Right cardiac atrium (tissue), 5 donors: Measurements from ENCODE around the gene STAT2. TPM values are rescaled to one million over a fixed set of nuclear protein-coding genes. Genes with fewer than 3 reads are reported as not detected.
"Not testable (repeated sequence)": the region's sequence is repeated elsewhere in the genome, so short reads cannot be mapped to it uniquely, and the experiment has no call there.

Source experiments
- ATAC-seq, 2 donors: fragments of 200-7000 bp; cut with Tn5 transposase; one replicate each; pipeline versions ENCODE4 v1.8.0 to v1.9.1; 2020; ENCODE audit warnings: moderate library complexity in 2 of 2, mild to moderate bottlenecking in 1 of 2
- DNase-seq, 3 donors: peaks; one replicate each; pipeline ENCODE4 v3.0.0-alpha.2; 2020
- H3K27ac ChIP-seq: one replicate; pipeline ENCODE4 v1.5.1; 2013; ENCODE audit warnings: mild to moderate bottlenecking, low read length, control low read depth, moderate library complexity
- H3K27me3 ChIP-seq: one replicate; pipeline ENCODE4 v1.6.1; 2013; ENCODE audit not compliant: control insufficient read depth, insufficient read depth
- H3K4me1 ChIP-seq: one replicate; pipeline ENCODE4 v1.6.1; 2013; ENCODE audit warnings: low read length; ENCODE audit not compliant: control insufficient read depth, insufficient read depth
- H3K4me3 ChIP-seq: one replicate; pipeline ENCODE4 v1.5.1; 2013; ENCODE audit warnings: low read length, control low read depth
- H3K9me3 ChIP-seq: one replicate; pipeline ENCODE4 v1.6.1; 2013; ENCODE audit warnings: low read length; ENCODE audit not compliant: control insufficient read depth
- WGBS: extraction: QIAGEN DNeasy Blood & Tissue Kit; methylation state at CpG from one replicate; pipeline ENCODE4 v1.1.7; 2013; 5-methylcytosine and 5-hydroxymethylcytosine counted together
- intact Hi-C, 4 donors: fragments of 100-400 bp; cut with DNase I; formaldehyde crosslinking; loops; one replicate each; pipeline versions ENCODE4 v1.11.0 to v1.14.0; 2022 to 2023
- long read RNA-seq, 4 donors: library from polyadenylated mRNA; unstranded; transcript quantifications; one replicate each; pipeline ENCODE4 v2.0.0, GENCODE V29; 2020 to 2021
- polyA plus RNA-seq: library from polyadenylated mRNA; stranded (reverse); fragments of 200-250 nt; gene quantifications from one replicate; pipeline ENCODE4 v1.2.3, GENCODE V29; 2013
- total RNA-seq, 4 donors: library from RNA; stranded (reverse); fragmentation: NEBNext Ultra II Directional; extraction: Animal tissue kit (Norgen Biotek cat#: 25700); gene quantifications; one replicate each; pipeline ENCODE4 v1.2.1, GENCODE V29; 2021
- donor health status: healthy with polysubstance abuse.
- donor health status: DM: no; HTN: yes; CAD: no.
- donor health status: DM: no; HTN: no; CAD: no.
- donor health status: DM: no; HTN: yes; CAD: no; lungs with severe emphysema.
- donor health status: DM: yes; HTN: yes; CAD: no.

STAT2 gene
- total RNA-seq (10 to 100 TPM; 44.6 to 67.6 (median 53.5) TPM), polyA plus RNA-seq (29.9 TPM)
- long read RNA-seq, donor 1, partial matches to known transcripts: 15 of 18 reads
- long read RNA-seq, donor 1, other reads (novel, unspliced or antisense): 3 of 18 reads
- long read RNA-seq, donor 2, partial matches to known transcripts: 0 of 5 reads
- long read RNA-seq, donor 2, other reads (novel, unspliced or antisense): 5 of 5 reads
- long read RNA-seq, donor 3, partial matches to known transcripts: 10 of 22 reads
- long read RNA-seq, donor 3, other reads (novel, unspliced or antisense): 11 of 22 reads
- long read RNA-seq, donor 4, partial matches to known transcripts: 6 of 10 reads
- long read RNA-seq, donor 4, other reads (novel, unspliced or antisense): 4 of 10 reads

DNA sequence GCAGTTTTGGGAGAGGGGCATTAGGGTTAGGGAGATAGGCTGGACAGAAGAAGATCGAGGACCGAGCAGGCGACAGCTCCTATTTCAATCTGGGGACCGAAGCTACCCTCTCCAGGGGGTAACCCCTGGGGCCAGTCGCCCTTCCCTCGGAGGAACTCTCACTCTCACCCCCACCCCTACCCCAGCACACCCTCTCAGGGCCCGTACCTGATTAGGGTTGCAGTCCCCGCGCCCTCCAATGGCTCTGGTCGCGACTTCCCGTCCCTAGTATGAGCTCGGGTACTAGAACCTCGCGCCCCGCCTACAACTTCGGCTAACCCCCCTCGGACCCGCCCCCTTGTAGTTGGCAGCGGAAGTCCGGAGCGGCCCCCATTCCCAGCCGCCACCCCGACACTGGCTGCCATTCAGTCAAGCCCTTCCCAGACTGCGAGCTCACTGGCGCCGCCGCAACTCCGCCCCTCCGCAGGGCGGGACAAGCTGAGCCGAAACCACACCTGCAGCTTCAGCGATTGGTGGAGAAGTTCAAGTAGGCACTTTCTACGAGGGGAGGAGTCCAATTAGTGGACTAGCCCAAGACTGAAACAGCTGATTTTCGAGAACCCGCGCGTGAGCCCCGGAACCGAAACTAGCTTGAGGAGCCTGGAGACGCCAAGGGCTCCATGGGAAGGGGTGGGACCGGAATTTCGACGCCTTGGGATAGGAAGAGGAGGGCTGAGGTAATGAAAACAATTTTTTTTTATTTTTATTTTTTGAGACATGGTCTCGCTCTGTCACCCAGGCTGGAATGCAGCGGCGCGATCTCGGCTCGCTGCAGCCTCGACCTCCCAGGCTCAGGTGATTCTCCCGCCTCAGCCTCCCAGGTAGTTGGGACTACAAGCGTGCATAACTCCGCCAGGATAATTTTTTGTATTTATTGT, at the start of gene STAT2:
Gene STAT2 (minus strand): TSS at position 257 of the 917 bp plus-strand sequence. CDS start 3,536 bp downstream, outside the sequence.
- WGBS: under 1% methylated on average over 54 of the region's 54 CpGs
- DNase-seq: peak; percentile 100
- intact Hi-C loops: loop anchor here in 2 of 4 donors (10.0 kb wide), 2 partner anchors 85 to 95 kb away; partner anchors contain the start of genes MIP (in 1 of the 2) and TIMELESS (in 1 of the 2)

DNA sequence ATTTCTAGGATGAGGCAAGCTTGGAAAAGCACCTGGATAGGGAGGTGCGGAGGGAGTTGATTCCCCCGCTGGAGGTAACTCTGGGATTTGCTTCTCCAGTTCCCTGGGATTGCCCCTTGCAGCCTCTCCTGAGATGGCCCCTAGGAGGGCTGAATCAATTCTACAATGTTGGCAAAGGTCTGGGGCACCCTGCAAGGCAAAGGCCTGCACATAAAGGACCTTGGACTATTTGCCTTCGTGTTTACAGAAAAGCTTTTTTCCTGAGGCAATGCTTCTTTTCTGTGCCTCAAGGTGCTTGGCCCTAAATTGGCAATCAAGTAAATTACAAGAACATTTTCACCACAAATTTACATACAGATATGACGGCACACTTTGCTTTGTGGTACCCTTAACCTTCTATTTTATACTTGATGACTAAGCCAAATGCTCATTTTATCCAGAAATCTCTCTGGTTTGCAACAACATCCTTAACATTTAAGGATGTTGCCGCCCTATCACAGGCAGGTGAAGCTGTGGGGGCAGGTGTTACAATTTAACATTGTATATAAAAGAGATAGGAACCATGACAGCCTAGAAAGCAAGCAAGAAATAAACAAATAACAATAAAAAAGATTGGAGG, 49.0 kb upstream of the STAT2 start:
- WGBS: 93% methylated on average over 5 of the region's 5 CpGs
- no peaks in the 10 kb centered on the region for H3K4me1 ChIP-seq
- H3K27me3 ChIP-seq: no peaks in the 10 kb centered on the region
- intact Hi-C loops: no loop called here
- no peak for ATAC-seq
- H3K9me3 ChIP-seq: no peaks in the 10 kb centered on the region
- H3K27ac ChIP-seq: no peak overlapping the region
- no peak overlapping the region for H3K4me3 ChIP-seq
- no peak for DNase-seq

More for the DNA sequence above, at the start of gene STAT2:
- no peaks in the 10 kb centered on the region for H3K9me3 ChIP-seq
- H3K4me3 ChIP-seq: peak within 1 kb of the TSS; percentile 72
- peaks cover 2% of the 10 kb centered on the region for H3K4me1 ChIP-seq
- H3K27me3 ChIP-seq: no peaks in the 10 kb centered on the region
- ATAC-seq: peak; percentile 99
- peak within 1 kb of the TSS; percentile 84 for H3K27ac ChIP-seq

GRCh38 chr12:56404227-56404626, 44.3 kb upstream of the STAT2 start:
- DNase-seq, intact Hi-C loops: not testable (repeated sequence)
- WGBS: 90% methylated on average over 3 of the region's 3 CpGs

DNA sequence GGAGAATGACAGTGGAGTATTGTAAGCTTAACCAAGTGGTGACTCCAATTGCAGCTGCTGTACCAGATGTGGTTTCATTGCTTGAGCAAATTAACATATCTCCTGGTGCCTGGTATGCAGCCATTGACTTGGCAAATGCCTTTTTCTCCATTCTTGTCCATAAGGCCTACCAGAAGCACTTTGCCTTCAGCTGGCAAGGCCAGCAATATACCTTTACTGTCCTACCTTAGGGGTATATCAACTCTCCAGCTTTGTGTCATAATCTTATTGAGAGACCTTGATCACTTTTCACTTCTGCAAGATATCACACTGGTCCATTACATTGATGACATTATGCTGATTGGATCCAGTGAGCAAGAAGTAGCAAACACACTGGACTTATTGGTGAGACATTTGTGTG, 41.7 kb upstream of the STAT2 start:
- H3K27ac ChIP-seq, ATAC-seq, DNase-seq, H3K27me3 ChIP-seq, H3K4me3 ChIP-seq, H3K9me3 ChIP-seq, intact Hi-C loops, H3K4me1 ChIP-seq: not testable (repeated sequence)

More at GRCh38 chr12:56404227-56404626, 44.3 kb upstream of the STAT2 start:
- ATAC-seq, H3K4me1 ChIP-seq, H3K9me3 ChIP-seq, H3K27me3 ChIP-seq, H3K4me3 ChIP-seq, H3K27ac ChIP-seq: not testable (repeated sequence)

DNA sequence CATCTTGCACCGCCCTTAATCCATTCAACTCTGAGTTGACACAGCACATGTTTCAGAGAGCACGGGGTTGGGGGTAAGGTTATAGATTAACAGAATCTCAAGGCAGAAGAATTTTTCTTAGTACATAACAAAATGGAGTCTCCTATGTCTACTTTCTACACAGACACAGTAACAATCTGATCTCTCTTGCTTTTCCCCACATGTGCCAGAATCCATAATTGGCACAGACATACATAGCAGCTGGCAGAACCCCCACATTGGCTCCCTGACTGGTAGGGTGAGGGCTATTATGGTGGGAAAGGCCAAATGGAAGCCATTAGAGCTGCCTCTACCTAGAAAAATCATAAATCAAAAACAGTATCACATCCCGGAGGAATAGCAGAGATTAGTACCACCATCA, 41.2 kb upstream of the STAT2 start:
- intact Hi-C loops, H3K4me3 ChIP-seq, ATAC-seq, H3K9me3 ChIP-seq, DNase-seq, H3K27me3 ChIP-seq, H3K27ac ChIP-seq, H3K4me1 ChIP-seq: not testable (repeated sequence)
- WGBS: 98% methylated on average over 1 of the region's 3 CpGs

GRCh38 chr12:56399466-56399865, 39.6 kb upstream of the STAT2 start:
- H3K27ac ChIP-seq, H3K4me1 ChIP-seq, H3K9me3 ChIP-seq, H3K27me3 ChIP-seq, DNase-seq, ATAC-seq, H3K4me3 ChIP-seq, intact Hi-C loops: not testable (repeated sequence)
- 84% methylated on average over 3 of the region's 3 CpGs for WGBS

DNA sequence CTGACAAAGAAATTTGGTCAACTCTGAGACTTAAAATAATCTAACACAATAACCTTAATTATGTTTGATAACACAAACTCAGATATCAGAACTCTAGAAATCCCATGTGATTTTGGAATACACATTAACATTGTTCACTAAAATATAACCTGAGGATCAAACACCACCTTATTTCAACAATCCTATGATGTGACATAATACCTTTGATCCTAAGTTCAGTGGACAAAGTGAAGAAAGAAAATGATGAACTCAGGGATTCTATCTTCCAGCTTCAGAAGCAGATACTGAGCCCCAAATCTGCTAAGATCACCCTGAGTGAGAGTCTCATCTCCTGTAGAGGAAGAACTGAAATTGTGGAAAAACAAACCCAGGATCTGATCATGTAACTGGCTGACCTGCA, 38.4 kb upstream of the STAT2 start:
- Histone ChIP-seq H3K27me3 (no peaks in the 10 kb centered on the region), H3K9me3 (no peaks in the 10 kb centered on the region), H3K27ac (no peak overlapping the region), H3K4me1 (no peaks in the 10 kb centered on the region), H3K4me3 (no peak overlapping the region)
- intact Hi-C loops: no loop called here
- ATAC-seq (no peak), DNase-seq (no peak)

DNA sequence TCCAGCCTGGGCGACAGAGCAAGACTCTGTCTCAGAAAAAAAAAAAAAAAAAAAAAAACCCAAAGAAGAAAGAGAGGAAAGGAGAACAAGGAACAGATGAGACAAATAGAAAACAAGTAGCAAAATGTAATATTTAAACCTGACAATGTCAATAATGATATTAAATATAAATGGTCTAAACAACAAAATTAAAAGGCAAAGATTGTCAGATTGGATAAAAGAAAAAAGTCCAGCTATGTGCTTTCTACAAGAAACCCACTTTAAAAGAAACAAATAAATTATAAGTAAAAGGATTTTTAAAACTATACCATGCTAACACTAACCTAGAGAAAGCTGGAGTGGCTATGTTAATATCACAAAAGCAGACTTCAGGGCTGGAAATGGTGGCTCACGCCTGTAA, 32.4 kb upstream of the STAT2 start:
- Histone ChIP-seq H3K4me3 (no peak overlapping the region), H3K9me3 (no peaks in the 10 kb centered on the region), H3K27ac (no peak overlapping the region), H3K27me3 (no peaks in the 10 kb centered on the region), H3K4me1 (no peaks in the 10 kb centered on the region)
- ATAC-seq (no peak), DNase-seq (no peak)
- intact Hi-C loops: no loop called here
- over 99% methylated on average over 2 of the region's 2 CpGs for WGBS

- Histone ChIP-seq H3K9me3 (no peaks in the 10 kb centered on the region), H3K4me3 (no peak overlapping the region), H3K27ac (no peak overlapping the region), H3K4me1 (no peaks in the 10 kb centered on the region), H3K27me3 (no peaks in the 10 kb centered on the region)
- WGBS: 100% methylated on average over 1 of the region's 1 CpG
- DNase-seq: no peak
- no peak for ATAC-seq
- intact Hi-C loops: no loop called here
Observed at GRCh38 chr12:56391721-56392120, 31.8 kb upstream of the STAT2 start.

DNA sequence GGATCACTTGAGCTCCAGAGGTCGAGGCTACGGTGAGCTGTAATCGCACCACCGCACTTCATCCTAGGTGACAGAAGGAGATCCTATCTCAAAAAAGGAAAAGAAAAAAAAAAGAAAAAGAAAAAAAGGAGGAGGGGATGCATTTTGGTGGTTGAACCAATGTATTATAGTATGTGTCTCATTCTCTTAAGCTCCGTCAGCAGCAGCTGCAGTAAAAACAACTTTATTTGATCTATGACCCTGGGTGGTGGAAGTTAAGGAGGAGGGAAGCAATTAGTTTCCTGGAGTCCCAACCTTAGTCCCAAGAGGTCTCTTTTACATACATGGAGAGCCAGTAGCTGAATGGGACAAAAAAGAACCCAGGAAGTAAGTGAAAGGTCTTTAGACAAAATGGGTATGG, 29.5 kb upstream of the STAT2 start:
- Histone ChIP-seq H3K27ac (no peak overlapping the region), H3K9me3 (no peaks in the 10 kb centered on the region), H3K4me3 (no peak overlapping the region), H3K4me1 (no peaks in the 10 kb centered on the region), H3K27me3 (no peaks in the 10 kb centered on the region)
- 64% methylated on average over 5 of the region's 5 CpGs for WGBS
- DNase-seq (no peak), ATAC-seq (no peak)
- intact Hi-C loops: no loop called here
